ENCODE measurements around the gene ACOT7.
A peak's percentile ranks its signal among the peaks of the same experiment; 100 is the strongest.

Gene ACOT7

DNA sequence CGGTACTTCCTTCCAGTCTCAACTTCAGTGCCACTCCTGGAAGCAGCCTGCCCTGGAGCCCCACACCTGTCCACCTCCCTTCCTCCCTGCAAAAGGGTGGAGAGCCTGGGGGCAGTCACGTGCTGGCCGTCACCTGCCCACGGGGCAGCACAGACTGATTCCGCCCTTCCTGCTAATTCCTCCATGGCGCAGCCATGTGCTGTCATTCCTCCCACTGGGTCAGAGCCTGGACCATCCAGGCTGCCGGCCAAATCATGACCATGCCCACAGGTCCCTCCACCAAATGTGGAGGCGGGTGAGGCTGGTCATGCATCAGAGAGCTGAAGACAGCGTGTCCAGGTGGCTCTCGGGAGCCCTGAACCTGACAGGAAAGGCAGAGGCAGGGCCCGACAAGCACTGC lies 108.2 kb downstream of the ACOT7 start:
- no peak for DNase-seq (ENCODE audit: low read depth)

DNA sequence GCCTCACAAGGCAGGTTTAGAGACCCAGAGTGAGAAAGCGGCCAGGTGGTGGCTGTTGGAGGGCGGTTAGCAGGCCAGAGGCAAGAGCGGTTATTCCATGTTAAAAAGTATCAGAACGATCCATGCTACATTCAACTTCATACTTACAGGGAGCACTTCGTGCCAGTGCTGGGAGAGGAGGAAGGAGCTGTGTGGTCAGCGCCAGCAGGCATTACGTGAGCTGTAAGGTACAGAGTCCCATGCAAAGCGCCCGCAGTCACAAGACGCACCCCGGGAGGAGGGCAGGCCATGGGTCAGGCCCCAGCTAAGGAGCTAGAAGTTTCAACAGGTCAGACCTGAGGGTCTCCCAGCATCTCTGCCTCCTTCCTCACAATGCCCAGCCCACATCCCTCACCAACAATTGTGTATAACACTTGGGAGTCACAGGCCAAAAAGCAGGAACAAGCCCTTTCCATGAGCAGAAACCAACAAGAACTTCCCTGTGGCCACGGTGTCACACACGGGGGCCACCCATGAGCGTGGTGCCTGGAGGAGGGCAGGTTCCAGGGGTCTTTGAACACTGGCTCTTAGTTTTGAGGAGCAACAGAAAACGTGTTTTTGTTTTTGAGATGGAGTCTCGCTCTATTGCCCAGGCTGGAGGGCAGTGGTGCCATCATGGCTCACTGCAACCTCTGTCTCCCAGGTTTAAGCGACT lies 110.8 kb downstream of the ACOT7 start:
- no peak for DNase-seq (ENCODE audit: low read depth)

DNA sequence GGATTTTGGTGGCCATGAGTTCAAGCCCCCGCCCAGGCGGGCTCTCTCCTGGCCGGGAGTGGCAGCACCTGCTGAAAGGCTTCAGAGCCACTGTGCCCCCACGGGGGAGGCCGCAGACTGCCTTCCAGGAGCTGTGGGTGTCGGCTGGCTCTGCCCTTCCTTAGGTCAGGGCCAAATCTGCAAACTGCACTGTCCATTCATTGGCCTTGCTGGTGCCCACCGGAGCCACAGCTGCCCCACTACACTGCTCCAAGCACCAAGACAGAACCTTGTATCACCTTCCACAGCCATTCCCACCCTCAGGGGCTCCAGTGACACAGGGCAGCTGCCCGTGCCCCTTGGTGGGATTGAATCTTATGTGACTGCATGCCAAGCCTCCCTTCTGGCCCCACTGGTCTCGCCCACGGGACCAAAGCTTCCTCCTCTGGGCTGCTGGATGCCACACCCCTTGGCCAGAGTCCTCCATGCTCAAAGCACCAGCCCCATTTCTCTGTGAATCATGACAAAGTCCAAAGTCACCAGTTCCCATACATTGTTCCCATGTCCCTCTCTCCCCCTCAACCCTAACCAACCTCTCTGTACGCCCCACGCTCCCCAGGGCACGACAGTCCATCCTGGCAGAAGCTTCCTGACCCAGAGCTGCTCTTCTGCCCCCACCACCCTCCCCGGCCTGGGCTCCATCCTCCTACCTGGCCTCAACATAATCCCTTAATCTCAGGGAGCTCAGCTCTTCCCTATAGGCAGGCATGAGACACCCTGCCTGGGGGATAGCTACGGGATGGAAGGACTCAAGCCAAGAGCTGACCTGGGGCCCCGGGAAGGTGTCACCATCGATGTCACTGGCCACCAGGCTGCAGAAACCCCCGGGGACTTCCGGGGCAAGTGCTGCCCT lies 111.8 kb downstream of the ACOT7 start:
- no peak for DNase-seq (ENCODE audit: low read depth)

DNA sequence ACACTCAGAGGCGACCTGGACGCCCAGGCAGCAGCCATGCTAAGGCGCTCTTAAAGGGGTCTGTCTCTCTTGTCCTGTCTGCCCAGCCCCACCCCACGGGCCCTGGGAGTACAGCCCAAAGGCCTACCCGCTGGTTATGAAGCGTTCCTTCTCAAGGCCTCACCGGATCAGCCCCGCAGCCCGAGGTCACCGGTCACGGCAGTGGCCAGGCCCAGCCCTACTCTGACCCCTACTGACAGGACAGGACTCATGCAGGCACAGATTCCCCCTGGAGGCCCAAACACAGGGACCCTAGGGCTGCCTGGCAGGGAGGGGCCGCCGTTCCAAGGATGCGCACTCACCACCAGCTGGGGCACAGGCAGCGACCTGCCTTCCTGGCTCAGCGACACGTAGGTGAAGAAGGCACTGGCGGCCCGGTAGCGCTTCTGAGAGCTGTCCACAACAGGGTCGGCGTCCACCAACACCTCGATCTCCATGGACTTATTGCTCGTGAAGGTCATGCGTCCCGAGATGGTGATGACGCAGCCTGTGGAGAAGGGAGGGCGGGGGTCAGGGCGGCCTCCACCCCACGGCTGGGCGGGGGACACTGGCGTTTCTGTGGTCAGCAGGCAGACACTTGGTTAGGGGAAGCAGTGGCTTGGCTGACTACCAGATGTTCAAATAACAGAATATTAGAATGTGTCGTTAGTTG lies 112.7 kb downstream of the ACOT7 start:
- no peak for DNase-seq (ENCODE audit: low read depth)

DNA sequence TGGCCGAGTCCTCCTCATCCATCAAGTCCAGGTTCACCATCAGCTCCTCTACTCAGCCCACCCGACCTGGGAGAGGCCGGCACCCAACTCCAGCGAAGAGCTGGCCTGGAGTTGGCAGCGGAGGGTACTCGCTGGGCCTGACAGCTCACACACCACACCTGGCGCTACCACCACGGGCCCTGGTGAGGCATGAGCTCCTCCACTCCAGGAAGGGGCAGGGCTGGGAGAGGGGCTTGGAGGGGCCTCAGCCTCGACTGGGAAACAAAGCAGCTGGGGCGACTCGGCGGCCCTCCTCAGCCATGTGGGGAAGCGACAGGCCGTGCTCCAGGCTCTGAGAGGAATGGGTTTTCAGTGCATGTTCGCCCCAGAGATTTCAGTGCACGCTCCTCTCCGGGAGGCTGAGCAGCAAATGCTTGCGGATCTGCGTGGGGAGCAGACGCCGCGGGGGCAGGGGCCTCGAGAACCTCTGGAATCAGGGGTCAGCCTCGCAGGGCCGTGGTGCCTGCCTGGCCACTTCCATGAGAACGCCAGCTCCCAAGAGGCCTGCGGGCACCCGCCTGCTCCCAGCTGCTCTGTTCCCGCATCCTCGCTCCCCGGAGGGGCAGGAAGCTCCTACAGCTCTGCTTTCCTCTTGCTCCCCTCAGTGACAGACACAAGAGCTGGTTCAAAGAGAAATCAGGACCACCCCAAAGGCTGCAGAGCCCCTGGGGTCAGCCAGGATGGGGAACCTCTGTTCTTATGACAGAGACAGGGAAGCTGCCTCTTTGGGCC lies 113.8 kb downstream of the ACOT7 start:
- DNase-seq (ENCODE audit: low read depth), result no peak

DNA sequence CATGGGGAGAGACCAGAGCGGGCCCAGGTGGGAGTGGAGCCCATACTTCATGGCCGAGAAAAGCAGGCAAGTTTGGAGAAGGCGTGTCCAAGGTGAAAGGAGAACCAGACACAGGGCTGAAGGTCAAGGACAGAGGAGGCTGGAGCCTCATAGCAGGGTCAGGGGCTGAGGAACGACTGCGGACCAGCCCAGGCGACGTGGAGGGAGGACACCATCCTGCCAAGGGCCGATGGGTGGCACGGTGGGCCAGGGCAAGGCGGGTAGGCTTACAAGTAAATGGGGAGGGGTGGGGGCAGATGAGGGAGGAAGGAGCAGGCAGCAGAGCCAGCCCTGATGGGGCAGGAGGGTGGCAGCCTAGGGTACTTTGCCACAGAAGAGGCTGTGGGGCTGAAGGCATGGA lies 114.5 kb downstream of the ACOT7 start:
- no peak for DNase-seq (ENCODE audit: low read depth)

DNA sequence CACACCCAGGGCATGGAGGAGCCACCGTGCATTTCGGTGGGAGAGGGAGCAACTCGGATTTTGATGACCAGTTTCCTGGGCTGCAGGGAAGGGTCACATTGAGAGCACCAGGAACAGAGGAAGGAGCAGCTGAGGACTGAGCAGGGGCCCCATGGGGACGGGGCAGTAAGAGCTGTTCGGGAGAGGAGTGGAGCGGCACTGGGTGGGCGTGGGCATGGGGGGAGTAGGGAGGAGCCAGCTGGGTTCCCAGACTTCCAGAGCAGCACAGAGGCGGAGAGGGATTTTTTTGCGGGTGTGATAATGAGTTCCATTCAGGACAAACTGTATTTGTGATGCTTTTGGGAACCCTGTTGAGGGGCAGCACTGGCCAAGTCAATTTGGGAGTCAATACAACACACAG lies 115.3 kb downstream of the ACOT7 start:
- no peak for DNase-seq (ENCODE audit: low read depth)

DNA sequence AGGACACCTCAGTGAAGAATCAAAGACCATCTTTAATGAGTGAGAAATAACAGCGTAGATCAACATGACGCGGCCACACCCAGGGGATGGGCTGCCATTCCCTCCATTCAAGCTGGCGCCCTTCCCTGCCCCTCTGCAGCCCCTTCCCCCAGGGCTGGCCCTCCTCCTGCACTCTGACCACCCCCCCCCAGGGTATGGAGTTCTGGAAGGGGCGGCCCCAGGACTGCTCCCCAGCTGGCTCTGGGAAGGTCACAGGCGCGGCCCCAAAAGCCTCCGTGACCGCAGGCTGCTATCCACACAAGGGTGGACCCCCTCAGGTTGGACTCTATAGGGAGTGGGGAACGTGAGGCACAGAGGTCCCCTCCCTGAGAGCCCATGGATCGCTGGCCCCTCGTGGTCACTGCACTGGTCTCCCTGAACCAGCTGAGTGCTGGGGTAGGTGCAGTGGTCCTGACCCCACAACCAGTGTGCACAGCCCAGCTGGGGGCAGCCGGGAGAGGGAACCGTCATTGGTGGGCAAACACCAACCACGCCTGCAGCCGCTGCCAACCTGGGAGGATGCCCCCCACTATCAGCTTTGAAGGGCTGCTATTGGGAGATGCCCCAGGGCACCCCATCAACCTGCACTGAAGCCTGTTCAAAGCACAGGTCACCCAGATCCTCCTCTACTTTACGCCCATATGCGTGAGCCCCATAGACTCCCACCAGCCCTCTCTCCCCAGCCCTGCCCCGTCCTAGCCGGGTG lies 116.6 kb downstream of the ACOT7 start:
- no peak for DNase-seq (ENCODE audit: low read depth)

DNA sequence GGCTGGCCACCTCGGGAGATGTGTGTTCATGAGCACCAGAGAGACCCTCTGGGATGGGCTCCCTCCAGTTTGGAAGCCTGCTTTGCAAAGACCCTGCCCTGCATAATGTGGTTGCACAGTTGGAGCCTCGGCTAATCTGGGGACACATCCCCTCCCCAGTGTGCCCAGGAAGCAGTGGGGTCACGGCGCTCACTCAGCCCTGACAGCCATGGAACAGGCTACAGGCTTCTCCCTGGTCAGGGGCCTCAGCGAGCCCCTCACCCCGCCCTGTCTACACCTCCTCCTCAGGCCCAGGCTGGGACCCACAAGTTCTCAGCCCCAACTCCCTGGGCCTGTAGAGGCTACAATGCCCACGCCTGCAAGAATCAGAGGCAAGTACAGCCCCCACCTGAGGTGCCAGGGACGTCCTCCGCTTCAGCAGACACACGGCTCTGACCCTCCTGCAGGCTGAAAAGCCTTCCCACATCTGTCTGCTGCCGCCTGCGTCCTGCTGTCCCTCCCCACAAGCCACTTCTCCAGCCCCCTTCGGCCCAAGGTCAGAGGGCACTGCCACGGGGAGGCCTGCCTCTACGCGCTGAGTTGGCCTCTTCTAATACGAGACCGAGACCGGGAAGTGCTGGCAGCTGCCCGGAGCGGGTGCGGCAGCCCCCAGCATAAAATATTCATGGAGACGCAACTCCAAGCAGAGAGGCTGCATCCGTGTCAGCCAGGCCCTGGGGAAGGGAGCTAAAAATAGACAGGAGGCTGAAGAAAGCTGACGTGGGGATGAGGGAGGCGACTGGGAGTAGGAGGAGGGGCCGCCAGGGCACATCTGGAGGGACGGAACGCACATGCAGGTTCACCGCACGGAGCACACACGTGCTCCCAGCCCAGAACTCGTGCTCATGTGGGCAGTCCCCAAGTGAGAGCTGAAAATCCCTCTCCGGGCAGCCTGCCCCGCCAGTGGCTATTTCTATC lies 117.5 kb downstream of the ACOT7 start:
- peak; percentile 62 for DNase-seq (ENCODE audit: low read depth)

DNA sequence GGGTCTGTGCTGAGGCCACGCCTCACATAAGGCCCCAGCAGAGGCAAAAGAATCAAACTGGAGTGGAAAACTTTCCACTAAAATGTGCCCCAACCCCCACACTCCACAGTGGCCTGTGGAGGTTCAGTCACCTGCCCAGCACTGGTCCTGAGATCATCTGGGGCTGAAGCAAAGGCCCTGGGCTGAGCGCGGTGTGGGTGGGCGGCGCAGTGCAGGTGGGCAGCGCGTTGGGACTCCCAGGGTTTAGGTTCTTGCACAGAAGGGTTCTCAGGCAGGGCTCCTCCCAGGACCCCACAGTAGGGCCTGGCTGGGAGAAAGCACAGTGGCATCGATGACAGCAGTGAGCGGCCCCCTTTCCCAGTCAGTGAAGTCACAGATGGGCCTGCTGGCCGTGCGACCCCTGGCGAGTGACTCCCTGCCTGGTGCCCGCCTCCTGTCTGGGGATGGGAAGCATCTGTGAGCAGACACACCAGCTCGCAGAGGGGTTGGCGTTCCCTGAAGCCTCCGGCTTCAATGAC lies 118.9 kb downstream of the ACOT7 start:
- no peak for DNase-seq (ENCODE audit: low read depth)

DNA sequence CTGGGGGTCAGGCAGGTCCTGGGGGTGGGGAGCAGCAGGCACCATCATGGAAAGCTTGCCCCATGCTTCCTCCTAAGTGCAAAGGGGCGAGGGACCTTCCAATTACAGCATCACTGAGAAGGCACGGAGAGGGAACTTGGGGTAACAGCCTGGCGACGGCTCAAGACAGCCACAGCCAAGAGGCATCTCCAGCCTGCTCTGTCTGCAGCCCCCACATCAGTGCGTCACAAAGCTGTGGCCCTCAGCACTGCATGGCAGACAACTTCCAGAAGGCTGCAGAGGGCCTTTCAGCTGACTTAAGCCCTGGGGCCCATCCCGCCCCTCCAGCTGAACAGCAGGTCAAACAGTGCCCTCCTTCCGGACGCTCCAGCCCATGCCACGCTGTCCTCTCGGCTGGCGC lies 119.5 kb downstream of the ACOT7 start:
- DNase-seq (ENCODE audit: low read depth), result no peak

DNA sequence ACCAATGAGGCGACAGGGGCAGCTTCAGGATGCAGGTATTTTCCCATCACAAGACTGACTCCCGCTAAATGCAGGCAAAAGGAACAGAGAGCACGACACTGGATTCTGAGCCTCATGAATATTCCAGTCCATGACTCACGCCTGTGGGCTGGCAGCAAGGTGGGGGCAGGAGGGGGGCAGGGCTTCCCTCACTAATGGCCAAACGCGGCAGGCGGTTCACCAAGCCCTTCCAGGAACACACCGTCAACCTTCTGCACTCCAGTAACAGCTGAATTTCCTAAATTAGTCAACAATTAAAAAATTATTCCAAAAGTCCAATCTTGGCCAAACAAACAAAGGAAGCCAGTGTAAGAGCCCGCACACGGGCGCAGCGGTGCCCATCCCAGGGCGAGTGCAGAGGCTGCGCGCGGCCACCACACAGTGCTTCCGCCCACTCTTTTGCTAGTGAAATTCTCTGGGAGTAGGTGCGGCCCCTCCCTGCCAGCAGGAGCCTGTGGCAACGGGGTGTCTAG lies 120.1 kb downstream of the ACOT7 start:
- peak; percentile 14 for DNase-seq (ENCODE audit: low read depth)

DNA sequence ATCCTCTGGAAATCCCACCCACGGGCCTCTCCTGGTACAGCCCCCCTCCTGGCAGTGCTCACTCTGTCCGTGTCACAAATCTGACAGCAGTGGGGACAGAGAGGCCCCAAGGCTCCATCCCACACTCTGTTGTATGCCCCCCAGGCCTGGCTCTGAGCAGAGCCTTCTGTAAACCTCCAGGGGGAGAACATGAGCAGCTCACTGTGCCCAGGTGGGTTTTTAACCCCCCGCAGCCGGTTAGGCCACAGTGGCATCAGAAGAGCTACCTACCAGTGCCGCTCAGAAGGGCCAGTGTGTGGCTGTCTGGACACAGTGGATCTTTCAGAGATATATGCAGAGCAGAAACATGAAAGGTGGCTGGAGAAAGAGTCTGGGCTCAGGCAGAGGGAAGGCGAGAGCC lies 120.7 kb downstream of the ACOT7 start:
- no peak for DNase-seq (ENCODE audit: low read depth)

DNA sequence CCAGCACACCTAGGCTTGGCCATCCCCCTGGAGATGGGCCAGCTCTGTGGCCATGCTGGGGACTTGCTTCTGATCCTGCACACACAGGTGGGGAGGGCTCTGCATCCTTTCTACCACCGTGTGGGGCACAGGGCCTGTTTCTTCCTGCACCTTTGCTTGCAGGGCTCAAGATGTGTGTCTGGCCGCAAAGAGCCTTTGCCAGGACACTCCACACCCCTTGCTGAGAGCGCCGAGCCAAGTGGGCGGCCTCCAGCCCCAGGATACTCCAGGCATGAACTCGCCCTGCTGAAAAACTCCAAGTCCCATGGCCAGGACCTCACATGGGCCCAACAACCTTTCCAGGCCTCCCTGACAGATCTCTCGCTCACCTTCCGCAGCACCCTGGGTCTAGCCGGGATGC lies 121.1 kb downstream of the ACOT7 start:
- no peak for DNase-seq (ENCODE audit: low read depth)

DNA sequence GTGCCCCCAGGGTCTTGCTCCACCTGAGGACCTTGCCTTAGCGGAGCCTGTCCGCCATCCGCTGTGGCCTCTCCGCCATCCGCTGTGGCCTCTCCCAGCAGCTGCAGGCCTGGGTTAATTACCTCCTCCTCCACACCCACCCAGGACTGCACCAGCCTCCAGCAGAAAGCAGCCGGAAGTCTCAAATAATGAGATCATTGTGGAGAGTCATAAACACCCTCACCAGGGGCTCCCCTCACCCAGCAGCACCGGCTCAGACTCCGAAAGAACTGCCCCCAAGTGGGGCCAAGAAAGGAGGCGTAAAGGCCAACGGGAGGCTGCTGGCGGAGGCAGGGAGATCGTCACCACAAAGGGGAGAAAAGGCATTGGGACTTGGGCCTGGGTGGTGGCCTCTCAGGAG lies 122.0 kb downstream of the ACOT7 start:
- DNase-seq (ENCODE audit: low read depth), result no peak

DNA sequence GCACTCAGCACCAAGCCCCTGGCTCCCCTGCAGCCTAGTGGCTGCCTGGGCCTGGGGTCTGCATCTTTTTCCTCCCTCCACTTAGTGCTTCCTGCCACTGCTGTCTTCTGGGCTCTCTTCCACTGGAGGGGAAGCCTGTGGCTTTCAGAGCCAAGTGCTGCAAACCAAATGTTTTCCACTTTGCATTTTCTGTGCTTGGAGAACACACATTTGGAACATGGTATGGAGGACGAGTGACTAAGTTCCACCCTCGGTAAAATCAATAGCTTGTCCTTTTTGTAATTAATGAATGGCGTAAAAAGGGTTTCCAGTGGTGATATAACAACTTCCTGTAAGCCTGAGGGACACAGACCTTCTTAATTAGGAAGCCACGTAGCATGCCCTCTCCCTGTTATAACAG lies 122.6 kb downstream of the ACOT7 start:
- no peak for DNase-seq (ENCODE audit: low read depth)

DNA sequence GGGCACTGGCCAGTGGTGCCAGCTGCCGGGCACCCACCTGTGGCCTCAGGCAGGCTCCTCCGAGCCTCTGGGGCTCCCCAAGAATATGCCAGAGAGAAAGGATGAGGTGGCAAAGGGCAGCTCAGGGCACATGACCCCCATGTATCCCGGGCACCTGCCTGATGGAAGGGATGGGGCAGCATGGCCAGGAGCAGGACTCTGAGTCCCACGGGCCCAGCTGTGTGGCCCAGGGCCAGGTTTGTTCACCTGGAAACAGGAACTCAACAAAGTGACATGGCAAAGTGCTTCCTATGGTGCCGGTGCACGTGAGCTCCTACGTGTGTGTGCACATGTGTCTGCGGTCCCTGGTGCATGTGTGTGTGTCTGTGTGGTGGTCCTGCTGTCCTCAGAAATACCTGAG lies 123.2 kb downstream of the ACOT7 start:
- no peak for DNase-seq (ENCODE audit: low read depth)

DNA sequence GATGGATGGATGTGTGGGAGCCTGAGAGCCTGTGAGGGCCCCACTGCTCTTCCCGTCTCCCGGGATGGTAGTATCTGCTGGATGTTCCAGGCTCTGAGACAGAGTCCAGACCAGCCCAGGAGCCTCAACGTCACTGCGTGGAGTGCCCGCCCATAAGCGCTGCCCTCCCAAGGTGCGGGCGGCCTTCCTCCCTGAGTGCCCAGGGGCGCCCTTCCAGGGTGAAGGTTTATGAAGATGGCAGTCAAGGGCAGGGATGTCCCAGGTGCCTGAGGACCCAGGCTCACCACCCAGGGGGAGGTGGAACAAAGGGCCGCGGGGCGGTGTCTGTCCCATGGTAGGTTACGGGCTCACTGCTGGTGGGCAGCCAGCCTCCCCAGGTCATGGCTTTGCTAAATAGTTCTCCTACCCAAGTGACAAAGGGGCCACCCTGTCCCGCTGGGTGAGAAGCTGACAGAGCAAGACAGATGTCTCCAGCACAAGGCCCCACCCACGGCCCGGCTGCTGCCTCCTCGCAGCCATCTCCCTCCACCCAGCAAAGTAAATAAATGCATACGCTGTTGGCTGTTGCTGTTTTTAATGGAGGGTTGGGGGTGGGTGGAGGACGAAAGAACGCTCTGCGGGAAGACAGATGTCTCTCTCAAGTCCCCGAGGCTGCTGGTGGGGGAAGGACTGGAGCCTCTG lies 123.7 kb downstream of the ACOT7 start:
- DNase-seq (ENCODE audit: low read depth), result no peak

DNA sequence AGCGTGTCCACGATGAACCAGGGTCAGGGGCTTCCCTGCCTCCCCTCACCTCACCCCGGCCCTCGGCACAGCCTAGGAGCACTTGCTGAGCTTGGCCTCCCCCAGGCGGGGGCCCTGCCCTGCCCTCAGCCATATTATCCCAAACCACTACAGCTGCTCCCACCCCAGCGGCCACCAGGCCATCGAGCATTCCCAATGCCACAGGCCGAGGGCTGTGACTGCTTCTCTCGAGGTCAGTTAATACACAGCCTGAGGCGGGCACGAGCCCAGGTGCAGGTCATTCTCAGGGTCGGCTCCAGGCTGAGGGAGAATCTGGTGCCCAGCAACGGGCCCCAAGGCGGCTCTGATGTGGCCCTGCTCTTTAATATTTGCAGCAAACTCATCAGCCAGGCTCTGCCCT lies 124.3 kb downstream of the ACOT7 start:
- no peak for DNase-seq (ENCODE audit: low read depth)

Data from fibroblast of the conjunctiva (primary cell).